GM23338 (cell line): ENCODE results near the gene EPX.

Experiments used
- CREB1 ChIP-seq: fragments of 250-450 bp; sonication (Bioruptor Pico); IDR thresholded peaks from 2 replicates; pipeline ENCODE4 v1.5.0; 2020; ENCODE audit warnings: low read depth, mild to moderate bottlenecking, moderate library complexity
- CTCF ChIP-seq, 2 experiments: fragments of 200-600 bp in 1 of 2; sonication (generic) in 1 of 2; conservative IDR thresholded peaks; 2 replicates each; pipeline versions ENCODE4 v1.5.1 to v1.6.1; 2016 to 2017; ENCODE audit warnings: antibody characterized with exemption in 2 of 2, low read depth in 2 of 2, mild to moderate bottlenecking in 2 of 2, moderate library complexity in 1 of 2
- ETS1 ChIP-seq: IDR thresholded peaks from 2 replicates; pipeline ENCODE4 v1.6.1; 2016; ENCODE audit warnings: antibody characterized with exemption
- EZH2 ChIP-seq: fragments of 200-600 bp; sonication (generic); IDR thresholded peaks from one replicate; pipeline ENCODE4 v1.8.0; 2017; ENCODE audit warnings: antibody characterized with exemption, mild to moderate bottlenecking, low read depth; ENCODE audit not compliant: unreplicated experiment
- EZH2phosphoT487 ChIP-seq: fragments of 200-600 bp; sonication (generic); IDR thresholded peaks from one replicate; pipeline ENCODE4 v1.8.1; 2018; ENCODE audit warnings: antibody characterized with exemption; ENCODE audit not compliant: unreplicated experiment
- JUNB ChIP-seq: IDR thresholded peaks from one replicate; pipeline ENCODE4 v1.6.1; 2016; ENCODE audit warnings: antibody characterized with exemption; ENCODE audit not compliant: unreplicated experiment
- POLR2AphosphoS5 ChIP-seq: IDR thresholded peaks from 2 replicates; pipeline ENCODE4 v1.6.1; 2016; ENCODE audit warnings: antibody characterized with exemption, low read depth
- REST ChIP-seq: IDR thresholded peaks from one replicate; pipeline ENCODE4 v1.6.1; 2018; ENCODE audit warnings: antibody characterized with exemption; ENCODE audit not compliant: unreplicated experiment
- ZNF114 ChIP-seq: fragments of 250-450 bp; sonication (Bioruptor Pico); IDR thresholded peaks from 2 replicates; pipeline ENCODE4 v1.5.0; 2020; ENCODE audit warnings: mild to moderate bottlenecking, moderate library complexity

GRCh38 chr17:58245428-58246103 is 53.0 kb downstream of the EPX start:
- TF ChIP-seq CTCF (conservative IDR thresholded peaks at IDR 0.05; ENCODE audit: low read depth in 2 of 2) (no peak), CREB1 (CRISPR knock-in tag) (no peak), ETS1 (no peak), JUNB (no peak), EZH2phosphoT487 (no peak), EZH2 (no peak), REST (no peak), ZNF114 (no peak), POLR2AphosphoS5 (no peak)
